Stimulated activated CD4-positive, alpha-beta T cell treated with anti-CD3 and anti-CD28 coated beads, TNF-alpha, amount 100 ng/mL, for 1 hour (primary cell): ENCODE results near the gene PAFAH1B1.

Experiments
- DNase-seq, 3 donors: peaks; one replicate each; pipeline ENCODE4 v3.0.0-alpha.2; 2020; ENCODE audit warnings: low read depth in 3 of 3, low spot score in 1 of 3

The PAFAH1B1 gene

DNA sequence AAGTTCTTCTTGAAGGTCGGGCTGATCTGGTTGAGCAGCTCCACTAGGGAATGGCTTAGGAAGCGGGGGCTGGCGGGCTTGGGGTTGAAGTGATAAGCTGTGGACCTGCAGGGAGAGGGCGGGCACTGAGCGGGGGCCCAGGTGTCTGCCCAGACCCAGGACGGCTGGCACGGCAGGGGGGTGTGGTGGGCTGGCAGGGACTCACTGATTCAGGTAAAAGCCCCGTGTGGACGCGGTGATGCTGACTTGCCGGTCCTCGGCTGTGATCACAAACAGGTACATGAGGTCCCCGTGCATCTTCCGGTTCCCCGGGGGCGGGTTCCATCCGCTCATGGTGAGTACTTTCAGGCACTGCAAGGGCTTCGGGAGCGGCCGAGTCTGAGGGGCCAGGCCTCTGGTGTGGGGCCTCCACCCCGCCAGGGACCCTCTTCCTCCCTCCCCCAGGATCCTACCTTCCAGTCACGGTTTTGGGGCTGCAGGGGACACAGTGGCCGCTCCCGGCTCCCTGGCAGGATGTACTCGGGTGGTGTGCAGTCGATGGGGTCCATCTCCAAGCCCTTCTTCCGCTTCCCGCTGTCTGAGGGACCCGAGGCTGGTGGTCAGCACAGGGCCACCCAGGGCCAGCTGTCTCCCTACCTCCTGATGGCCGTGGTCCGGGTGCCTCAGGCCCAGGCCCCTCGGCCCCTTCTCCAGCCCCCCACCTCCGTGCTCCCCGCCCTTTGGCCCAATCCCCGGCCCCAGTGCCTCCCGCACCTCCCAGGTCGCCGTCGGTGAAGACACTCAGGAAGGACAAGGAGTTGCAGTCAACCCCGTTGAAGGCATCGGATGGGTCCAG, 107.9 kb downstream of the PAFAH1B1 start:
- DNase-seq: no peak

DNA sequence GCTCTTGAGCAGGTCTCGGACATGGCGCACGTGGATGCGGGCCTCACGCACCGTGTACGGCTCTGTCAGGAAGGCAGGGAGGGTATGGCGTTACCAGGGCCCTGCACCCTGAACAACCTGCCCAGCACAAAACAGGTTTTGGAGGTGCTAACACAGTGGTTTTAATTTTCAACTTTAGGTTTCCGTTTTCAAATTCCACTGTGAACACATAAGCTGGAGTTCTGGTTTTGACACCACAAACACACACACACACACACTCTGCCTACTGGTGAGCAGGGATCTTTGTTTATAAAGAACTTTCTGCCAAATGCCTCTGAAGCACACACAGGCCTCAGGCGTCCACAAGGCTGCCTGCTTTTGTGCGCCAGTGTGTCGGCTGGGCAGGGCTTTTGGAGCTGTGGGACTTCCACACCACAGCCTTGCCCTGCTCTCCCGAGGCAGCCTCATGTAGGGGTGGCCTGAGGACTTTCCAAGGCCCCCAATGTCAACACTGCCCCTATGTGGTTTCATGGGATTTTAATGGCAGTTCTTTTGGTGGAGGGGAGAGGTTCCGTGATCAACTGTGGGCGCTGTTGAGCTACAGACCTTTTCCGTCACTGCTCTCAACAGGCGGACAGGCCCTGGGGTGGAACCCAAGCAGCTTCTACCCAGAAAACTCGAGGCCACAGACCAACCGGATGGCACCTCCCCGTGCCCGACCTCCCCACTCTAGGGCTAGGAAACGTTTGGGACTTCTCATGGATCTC, 108.7 kb downstream of the PAFAH1B1 start:
- no peak for DNase-seq

DNA sequence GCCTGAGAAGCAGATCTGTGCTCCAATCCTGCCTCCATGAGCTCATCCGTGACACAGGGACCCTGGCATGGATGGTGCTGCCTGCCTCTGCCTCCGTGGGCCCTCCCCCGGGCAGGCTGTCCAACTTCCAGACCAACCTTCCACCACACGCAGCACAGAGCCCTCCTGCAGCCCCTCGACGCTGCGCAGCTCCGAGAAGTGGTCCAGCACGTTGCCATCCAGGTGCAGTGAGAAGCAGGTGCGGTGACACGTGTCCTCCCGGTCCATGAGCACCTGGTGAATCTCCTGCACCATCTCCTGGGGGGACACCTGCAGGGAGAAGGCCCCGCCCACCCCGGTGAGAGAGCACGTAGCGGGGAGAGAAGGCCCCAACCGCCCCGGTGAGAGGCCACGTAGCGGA, 109.7 kb downstream of the PAFAH1B1 start:
- no peak for DNase-seq

DNA sequence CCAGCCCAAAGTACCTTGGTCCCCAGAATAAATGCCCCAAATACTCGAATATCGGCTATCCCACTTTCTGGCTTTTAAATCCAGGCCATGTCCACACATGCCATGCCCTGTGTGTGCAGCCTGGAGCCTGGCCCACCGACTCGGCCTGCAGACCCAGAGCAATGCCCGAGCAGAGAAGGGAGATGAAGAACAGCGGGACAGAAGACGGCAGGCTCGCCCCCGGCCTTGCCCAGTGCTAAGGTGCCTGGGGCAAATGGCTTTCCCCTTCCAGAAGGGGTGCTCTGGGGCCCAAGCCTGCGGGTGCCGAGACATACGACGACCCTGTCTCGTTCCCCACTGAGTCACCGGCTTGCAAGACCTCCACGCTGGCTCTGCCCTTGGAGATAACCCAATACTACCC, 110.2 kb downstream of the PAFAH1B1 start:
- no peak for DNase-seq

DNA sequence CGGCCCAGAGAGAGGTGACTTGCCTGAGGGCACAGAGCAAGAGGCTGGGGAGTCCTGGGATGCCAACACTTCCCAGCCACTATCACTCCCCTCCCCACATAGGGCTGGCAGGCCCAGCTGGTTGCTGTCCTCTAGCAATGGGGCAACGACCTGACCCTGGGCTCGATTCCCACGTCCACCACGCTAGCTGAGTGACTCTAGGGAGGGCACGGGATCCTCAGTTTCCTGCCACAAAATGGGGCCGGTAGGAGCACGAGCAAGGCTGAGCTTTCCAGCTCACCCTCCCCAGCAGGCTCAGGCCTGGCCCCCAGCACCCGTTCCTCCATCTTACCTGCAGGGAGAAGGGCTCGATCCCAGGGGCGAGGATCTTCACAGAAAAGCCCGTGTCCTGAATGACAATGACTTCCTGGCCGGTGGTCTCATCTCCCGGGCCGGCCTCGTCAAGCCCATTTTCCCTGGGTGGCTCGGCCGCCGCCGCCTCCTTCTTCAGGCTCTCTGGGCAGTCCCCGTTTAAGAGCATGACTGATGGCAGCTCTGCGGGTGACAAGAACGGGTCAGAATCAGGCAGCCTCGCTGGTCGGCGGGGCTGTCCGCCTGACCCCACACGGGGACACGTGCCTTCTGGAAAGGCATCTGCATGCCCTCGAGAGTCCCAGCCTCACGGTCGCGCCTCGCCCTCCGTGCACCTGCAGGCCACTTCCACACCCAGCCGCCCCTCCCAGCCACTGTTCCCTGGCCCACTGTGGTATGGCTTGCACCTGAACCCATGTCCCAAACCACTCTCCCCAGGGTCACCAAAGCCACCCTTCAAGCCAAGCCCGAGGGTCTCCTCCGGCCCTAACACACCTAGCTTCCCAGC, 110.8 kb downstream of the PAFAH1B1 start:
- DNase-seq: no peak

DNA sequence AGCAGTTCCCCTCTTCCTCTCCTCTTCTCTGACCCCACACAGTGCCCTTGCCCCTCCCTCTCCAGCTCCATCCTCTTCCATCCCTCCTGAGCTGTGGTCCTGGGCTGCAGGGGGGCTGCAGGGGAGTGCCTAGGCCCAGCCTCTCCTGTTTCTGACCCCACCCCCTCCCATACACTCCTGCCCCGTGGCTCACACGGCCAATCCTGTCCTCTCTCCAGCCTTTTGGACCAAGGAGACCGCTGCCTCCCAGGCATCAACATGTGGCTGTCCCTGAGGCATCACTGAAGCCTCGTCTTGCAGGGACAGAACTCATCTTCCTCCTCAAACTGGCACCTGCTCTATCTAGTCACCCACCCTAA, 111.4 kb downstream of the PAFAH1B1 start:
- no peak for DNase-seq

DNA sequence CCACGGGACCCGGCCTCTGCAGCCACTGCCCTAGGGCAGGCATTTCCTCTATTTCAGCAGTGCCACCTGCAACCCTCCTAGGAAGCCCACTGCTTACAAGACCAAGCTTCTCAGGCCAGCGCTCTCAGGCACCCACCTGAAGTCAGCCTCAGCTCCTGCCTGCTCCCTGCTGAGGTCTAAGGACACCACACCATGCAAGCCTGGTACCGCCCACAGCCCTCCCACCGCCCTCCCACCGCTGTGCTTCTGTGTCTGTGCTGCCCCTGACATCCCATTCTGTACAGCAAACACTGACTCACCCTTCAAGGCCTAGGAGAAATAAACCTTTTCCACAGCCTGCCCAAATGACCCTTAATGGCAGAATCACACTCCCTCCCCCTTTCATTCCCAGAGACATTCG, 111.8 kb downstream of the PAFAH1B1 start:
- DNase-seq: no peak

DNA sequence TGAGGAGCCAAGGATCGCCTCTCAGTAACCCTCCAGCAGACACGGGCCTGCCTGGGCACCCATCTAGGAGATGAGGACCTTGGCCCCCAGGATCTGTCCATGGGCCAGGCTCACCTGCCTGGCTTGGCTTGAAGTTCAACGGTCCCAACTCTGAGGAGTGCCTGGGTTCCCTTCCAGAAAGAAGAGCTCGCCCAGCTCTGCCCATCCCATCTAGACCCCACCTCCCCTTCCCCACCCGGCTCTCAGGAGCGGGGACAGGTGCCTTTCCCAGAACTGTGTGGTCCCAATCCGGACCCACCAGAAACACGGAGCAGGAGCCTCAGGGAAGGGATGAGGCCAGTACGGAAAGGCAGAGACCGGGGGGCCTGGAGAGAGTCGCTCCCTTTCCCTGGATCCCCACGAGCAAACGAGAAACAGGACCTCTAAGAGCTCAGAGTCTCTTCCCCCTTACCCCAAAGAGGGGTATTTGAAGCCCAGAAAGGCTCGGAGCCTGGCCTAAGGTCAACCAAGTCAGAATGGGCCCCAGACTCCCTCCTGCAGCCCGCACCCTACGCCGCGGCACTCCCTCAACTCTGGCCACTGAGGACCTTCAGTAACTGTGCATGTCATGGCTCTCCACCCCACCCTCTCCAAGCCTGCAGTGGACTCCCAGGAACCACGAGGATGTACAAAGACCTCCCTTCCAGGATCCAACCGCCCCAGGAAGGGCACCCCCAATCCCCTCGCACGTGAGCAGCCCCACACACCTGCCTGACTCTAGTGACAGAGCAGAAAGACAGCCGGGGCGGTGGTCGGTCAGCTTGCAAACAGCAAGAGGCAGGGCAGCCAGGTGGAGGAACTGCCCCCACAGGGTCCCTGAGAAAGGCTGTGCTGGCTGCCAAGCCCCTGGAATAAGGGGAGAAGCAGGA, 112.7 kb downstream of the PAFAH1B1 start:
- DNase-seq: no peak

DNA sequence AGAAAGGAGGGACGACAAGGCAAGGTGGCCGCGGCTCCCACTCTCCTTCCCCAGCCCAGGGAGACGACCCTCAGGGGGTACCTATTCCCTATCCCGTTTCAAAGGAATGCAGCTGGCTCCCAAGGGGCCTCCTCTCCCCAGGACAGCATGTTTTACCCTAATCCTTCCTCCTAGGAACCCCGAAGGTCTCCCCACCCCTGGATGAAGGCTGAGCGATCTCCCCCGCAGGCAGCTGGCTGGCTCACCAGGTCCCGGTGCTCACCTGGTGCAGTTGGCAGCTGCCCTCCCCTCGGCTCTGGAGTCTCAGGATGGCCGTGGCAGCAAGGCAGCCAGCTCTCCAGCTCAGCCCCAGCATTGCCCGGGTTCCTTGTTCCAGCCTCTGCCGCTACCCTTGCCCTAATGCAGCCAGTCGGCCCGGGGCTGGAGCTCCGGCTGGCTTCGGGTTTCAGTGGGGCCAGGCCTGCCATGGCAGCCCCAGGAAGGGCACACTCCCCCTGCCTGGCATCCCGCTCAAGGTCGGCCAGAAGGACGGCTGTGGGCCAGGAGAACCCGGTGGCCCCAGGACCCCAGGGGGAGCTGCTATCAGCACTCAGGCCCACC, 113.6 kb downstream of the PAFAH1B1 start:
- DNase-seq: no peak

DNA sequence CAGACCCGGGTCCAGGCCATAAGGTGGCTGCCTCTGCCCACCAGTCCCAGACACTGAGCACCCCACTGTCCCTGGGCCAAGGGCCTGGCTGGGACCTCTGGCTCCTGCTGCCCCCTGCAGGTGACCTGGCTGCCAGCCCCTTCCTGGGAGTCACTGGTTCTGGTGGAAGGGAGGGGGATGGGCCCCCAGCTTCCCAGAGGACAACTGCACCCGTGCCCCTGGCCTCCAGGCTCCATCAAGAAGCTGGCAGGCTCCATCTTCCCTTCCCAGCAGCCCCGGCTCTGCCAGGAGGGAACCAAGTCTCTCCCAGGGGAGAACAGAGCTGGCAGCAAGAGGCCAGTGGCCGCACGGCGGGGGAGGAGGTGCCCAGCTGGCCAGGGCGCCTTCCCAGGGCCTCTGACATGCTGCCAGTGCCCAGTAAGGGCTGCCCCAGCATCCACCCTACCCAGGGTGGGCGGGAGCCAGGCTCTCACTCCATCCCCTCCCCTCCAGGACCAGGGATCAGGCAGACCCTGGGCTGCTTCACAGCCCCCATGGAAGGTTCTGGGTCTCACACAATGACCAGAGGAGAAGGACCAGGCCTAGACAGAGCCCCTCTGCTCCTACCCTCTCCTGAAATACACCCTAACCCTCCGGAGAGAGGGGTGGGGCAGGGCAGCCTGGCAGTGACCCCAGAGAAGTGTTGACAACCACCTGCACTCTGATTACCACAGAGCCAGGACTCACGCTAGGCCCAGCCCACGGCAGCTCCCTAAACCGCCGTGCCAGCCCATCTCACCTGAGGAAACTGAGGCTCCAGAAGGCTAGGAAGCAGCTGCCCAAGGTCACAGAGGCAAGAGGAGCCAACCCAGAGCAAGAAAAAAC, 114.5 kb downstream of the PAFAH1B1 start:
- DNase-seq: no peak

DNA sequence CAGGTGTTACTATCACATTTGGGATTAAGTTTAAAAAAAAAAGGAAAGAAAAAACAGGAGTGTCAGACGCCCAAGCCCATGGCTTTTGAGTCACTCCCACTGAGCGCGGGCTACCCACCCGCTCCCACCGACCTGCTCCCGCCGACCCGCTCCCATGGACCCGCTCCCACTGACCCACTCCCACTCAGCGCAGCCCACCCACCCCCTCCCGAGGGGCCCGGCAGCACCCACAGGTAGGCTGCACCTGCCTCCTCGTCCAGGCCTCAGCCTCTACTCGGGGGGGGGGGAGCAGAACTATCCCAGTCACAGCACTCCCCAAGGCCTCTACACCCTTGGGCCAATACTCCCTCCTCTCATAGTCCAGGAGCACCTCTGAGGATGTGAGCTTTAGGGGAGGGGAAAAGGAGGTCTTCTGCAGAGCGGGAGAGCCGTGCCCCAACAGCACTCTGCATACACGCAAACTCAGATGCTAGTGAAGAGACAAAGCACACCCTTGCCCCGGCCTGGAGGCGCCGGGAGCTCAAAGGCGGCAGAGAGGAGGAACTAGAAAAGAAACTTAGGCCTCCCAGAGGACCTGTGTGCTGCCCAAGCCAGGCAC, 115.2 kb downstream of the PAFAH1B1 start:
- DNase-seq: no peak

DNA sequence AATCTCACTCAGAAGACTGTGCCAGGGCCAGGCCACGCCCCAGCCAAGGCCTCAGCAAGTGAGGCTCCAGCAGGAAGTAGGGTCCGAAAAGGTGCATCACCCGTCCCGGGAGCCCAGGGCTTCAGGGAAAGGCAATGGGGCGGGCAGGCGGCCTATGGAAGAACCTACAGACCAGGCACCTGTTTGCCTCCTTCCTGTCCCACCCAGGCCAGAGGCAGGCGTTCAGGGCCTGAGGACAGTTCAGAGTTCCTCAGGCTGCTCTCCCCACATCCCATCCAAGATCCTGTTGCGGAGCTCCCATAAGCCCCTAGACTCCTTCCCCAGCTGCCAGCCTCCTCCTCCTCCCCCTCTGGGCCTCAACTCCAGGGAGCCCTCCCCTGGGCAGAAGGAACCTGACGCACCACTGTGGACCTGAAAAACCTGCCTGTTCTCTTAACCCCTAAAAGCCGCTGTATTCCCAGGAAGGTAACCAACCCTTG, 115.8 kb downstream of the PAFAH1B1 start:
- DNase-seq: no peak

DNA sequence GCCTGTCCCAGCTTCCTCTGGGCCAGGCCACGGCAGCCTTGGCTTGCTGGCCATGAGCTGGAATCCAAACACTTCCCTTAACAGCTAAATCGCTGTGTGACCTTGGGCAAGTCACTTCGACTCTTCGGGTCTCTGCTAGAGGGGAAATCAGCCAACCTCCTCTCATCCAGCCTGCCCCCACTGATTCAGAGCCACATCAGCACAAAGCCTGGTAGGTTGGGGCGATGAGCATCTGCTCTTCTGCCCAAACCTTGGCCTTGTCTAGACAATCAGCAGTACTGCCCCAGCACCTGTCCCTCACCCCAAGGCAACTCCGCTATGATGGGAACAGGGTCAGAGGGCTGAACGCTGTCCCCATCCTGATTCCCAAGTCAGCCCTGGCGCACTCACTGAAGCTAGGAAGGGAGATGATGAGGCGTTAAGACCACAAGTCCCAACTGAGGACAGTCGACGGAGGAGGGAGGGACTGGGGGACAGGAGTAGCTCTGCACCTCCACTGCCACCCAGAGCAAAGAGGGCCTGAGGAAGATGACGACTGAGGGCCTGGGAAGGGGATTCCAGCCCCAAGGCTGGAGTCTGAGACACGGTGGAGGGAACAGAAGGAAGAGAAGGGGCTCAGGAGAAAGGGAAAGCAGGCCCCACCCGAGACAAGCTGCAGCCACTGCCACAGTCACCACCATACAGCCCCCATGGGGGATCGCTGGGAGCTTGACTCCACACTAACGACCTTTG, 116.8 kb downstream of the PAFAH1B1 start:
- DNase-seq: no peak

DNA sequence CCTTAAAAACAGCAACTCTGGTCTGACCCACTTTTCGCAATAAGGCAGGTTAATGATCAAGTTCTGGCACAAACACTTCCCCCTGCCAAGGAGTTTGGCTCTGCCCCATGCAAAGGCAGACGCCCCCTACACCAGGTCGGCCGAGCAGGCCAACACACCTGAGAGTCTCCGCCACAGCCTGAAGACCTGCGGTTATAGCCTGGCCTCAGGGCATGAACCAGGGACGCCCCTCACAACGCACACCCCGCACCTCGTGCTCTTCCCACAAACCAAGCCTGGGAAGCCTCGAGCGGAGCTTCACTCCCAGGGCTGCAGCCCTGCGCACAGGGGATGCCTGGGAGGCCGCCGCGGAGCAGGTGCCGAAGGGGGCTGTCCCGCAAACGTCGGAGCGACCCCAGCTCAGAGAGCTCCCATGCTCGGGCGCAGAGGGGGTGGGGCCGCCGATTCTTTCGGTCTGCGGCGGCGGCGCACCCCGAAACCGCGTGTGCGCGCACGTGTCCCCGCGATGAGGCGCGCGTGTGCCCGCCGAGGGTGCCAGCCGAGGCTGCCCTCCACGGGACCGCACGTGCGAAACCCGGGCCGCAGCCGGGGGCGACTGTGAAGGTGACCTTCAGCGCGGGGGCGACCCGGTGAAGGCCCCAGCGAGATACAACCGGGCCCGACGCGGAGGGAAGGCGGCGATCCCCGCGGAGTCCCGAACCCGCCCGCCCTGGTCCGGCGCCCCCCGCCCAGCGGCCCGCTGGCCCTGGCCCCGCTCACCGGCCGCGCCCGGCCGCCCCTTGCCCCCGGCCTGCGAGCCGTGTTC, 117.6 kb downstream of the PAFAH1B1 start:
- no peak for DNase-seq

DNA sequence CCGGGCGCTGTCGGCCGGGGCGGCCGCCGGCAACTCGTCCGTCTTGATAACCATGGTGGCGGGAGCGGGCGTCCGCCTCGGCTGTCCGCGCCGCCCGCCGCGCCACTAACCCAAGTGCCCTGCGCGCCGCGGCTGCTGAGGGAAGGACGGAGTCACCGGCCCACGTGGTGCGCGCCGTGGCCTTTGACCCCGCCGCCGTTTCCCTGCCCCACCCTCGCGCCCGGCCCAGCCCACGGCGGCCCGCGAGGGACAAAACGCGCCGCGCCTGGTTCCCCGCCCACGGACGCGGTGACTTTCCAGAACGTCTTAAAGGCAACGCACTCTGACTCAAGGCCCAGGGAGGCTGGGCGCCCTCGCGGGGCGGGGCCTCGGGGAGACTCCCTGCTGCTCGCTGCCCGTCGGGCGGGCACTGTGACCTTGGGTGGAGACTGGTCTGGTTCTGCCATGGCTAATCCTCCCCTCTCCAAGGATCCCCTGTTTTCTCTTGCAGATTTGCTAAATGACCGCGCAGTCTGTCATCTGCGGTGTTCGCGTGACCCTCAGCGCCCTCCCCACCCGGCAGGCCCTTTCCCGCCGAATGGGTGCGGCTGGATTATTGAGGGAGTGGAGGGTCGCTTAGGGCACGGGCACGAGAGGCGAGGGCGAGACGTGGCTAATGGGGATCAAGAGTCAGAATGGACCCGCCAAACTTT, 118.3 kb downstream of the PAFAH1B1 start, which contains the start of gene CLUH:
Gene CLUH, minus strand, starts transcription at position 157 of the 692 bp plus-strand sequence. Its CDS starts 103 bp downstream, at position 54.
- DNase-seq: peak; percentile 88 to 97 (median 94)

DNA sequence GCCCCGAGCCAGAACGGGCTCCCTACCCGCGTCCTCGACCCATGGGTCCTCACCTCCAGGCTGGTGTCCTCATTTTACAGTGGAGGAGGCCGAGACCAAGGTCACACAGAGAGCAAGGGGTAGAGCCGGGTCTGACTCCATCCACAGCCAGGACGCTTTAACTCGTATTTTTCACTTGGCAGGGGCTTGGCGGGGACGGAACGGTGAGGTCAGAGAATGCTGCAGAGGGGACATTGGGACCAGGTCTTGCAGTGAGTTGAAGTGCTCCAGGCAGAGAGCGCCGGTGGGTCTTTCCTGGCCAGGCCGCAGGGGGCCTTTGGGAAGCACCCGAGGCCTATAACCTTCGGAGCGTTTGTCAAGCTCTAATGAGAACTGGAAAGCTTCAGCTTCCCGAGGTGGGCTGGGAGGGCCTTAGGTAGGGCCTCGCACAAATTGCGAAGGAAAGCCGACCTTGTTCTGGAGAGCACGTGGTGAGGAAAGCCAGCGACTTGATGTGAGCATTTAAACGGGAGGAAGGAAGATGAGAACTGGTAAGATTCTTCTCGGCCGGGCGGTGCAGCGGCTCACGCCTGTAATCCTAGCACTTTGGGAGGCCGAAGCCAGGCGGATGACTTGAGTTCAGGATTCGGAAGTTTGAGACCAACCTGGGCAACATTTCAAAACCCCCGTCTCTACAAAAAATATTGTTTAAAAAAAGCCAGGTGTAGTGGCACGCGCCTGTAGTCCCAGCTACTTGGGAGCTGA, 119.0 kb downstream of the PAFAH1B1 start:
- DNase-seq: no peak
